GM18505 (cell line): ENCODE results near the gene ZCCHC10.

ENCODE experiments used
- ATAC-seq: cut with Tn5 transposase; IDR thresholded peaks from one replicate; pipeline ENCODE4 v1.9.1; 2021; ENCODE audit not compliant: unreplicated experiment
- POLR2A ChIP-seq: IDR thresholded peaks from 4 replicates; pipeline ENCODE4 v1.6.1; 2011; ENCODE audit warnings: borderline replicate concordance; ENCODE audit not compliant: insufficient read depth, insufficient read length; ENCODE audit errors: extremely low read depth

ZCCHC10 gene

GRCh38 chr5:133025804-133026663 lies at the start of gene ZCCHC10:
TSS of gene ZCCHC10 (minus strand) at chr5:133026549. CDS start at chr5:133026537, 12 bp downstream.
- peak; percentile 91 for TF ChIP-seq POLR2A
- peak; percentile 91 for ATAC-seq

- TF ChIP-seq POLR2A: no peak
- ATAC-seq: no peak
Observed at GRCh38 chr5:133075572-133076536, 49.5 kb upstream of the ZCCHC10 start.

DNA sequence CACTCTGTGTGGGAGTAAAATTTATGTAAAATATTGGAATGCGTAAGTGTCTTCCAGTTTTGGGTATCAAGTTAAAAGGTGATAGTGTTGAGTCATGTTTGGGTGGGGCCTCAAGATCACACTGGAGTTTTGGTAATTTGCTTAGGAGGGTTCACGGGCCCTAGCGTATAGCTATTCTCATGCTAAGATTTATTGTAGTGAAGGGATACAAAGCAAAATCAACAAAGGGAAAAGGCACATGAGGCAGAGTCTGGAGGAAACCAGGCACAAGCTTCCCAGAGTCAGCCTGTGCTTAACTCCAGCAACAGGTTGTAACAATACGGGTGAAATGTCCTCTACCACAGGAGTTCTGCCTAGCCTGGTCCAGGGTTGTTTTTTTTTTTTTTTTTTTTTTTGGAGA lies 45.7 kb upstream of the ZCCHC10 start:
- no peak for ATAC-seq
- no peak for TF ChIP-seq POLR2A

DNA sequence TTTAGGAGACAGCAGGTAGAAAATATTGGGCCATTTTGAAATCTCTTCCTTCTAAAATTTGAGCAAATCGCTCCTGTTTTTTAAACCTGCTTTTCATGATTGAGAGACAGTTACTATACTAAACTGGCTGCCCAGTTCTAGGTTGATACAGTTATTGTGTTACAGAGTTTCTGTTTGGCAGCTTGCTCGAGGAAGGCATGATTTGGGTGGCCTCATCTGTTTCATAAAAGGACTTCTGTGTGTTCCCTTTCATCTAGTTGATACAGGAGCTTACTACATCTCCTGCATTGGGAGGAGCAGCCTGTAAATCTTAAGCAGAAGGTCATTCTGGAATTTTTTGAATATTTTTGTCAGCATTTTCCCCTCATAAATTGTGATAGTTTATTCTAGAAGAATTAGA lies 39.7 kb upstream of the ZCCHC10 start:
- no peak for TF ChIP-seq POLR2A
- no peak for ATAC-seq

DNA sequence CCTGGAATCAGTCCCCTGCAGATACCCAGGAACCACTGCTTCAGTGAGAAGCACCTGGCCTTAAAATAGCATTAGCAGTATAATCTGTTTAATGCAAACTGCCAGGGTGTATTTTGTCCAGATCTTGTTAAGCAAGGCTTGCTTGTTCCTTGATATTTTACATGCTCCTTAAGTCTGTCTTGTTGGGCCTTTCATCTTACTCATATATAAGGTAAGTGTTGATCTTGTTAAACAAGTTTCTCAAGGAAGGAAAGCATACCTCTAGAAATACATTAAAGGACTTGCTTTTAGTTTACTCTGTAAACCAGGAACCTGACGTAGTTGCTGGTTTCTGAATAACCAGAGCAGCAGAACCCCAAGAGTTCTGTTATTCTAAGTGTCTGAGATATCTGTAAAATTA lies 39.1 kb upstream of the ZCCHC10 start:
- TF ChIP-seq POLR2A: no peak

GRCh38 chr5:133063965-133064364 lies 37.6 kb upstream of the ZCCHC10 start:
- no peak for ATAC-seq

More for the DNA sequence above, 39.1 kb upstream of the ZCCHC10 start:
- ATAC-seq: no peak

GRCh38 chr5:133062276-133062675 lies 35.9 kb upstream of the ZCCHC10 start:
- no peak for TF ChIP-seq POLR2A
- no peak for ATAC-seq

More at GRCh38 chr5:133063965-133064364, 37.6 kb upstream of the ZCCHC10 start:
- no peak for TF ChIP-seq POLR2A

DNA sequence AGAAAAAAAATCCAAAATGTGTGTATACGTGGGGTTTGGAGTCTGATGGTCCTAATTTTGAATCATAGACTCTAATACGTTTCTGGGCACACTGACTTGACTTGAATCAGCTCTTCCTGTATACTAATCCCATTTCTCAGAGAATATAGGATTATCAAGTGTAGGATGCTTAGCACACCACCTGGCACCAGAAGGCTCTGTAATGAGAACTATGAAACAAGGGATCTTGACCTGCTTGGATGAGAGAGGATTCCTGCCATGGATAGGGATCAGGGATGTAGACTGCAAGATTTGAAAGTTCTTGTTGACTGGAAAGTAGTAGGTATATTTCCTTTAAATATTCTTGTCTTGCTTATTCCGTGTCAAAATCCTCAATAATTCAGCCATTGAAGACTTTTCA lies 33.3 kb upstream of the ZCCHC10 start:
- TF ChIP-seq POLR2A: no peak
- ATAC-seq: no peak

DNA sequence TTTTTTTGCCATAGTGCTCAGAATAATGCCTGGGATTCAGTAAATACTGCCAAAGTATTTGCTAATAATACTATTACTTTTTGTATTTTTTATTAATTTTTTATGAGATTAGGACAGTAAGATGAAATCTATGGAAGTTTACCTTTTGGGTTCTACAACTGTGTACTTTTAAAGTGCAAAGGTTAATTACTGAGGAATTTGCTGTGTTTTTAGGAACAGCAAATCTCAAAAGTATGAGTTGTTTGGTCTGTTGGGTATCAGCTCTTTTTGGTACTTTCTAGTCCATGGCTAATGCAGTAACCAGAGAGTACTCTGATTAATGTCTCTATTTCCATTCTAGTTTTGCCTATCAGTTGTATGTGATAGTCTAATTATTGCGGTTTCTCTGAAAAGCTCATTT lies 30.5 kb upstream of the ZCCHC10 start:
- ATAC-seq: no peak

DNA sequence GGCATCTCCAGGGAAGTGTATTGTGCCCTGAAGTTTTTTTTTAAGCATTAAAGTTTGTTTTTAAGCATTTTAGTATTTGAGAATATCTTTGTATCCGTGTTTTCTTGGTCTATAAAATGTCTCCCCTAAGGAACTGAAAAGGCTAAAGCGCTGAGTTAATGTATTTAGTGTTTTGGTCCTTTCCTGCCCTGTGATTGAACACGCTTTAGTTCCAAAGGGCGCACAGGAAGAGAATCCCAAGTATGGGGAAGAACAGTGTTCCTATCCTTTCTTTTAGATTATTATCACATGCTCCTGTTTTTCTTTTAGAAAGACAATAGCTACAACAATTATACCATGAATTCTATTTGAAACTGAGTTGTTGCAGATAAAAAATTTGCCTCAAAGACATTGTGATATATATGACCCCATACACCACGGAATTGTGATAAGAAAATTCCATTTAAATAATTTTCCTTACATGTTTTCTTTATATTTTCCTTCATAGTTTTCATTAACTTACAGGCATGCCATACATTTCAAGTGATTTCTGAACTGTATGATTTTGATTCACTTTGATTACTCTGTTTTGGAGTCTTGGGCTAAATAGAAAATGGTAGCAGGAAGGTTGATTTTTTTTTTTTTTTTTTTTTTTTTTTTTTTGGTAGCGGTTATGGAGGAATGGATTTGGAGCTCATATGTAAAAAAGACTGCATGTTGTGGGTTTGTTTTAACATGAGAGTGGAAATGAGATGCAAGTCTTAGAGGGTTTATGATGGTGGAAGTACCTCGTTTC lies 28.5 kb upstream of the ZCCHC10 start:
- no peak for TF ChIP-seq POLR2A
- ATAC-seq: no peak

More for the DNA sequence above, 30.5 kb upstream of the ZCCHC10 start:
- TF ChIP-seq POLR2A: no peak

- no peak for TF ChIP-seq POLR2A
- ATAC-seq: no peak
Observed at GRCh38 chr5:133053448-133053847, 27.1 kb upstream of the ZCCHC10 start.

- no peak for TF ChIP-seq POLR2A
- peak; percentile 34 for ATAC-seq
Observed at GRCh38 chr5:133052317-133053175, 26.2 kb upstream of the ZCCHC10 start.
